ENCODE measurements around the gene RGL2.

DNA sequence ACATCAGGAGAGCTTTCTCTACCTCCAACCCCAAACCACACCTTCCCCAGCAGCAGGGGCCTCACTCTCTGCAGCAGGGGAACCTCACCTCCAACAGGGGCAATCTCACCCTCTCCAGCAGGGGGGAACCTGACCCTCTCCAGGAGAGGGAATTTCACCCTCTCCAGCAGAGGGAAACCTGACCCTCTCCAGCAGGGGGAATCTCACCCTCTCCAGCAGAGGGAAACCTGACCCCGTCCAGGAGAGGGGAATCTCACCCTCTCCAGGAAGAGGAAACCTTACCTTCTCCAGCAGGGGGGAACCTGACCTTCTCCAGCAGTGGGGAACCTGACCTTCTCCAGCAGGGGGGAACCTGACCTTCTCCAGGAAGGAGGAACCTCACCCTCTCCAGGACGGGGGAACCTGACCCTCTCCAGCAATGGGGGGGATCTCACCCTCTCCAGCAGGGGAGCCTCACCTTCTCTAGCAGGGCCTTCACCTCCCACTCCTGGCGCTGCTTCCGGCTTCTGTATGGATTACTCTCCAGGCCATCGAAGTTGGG lies 18.7 kb downstream of the RGL2 start:
- TF ChIP-seq, protein P1, sequence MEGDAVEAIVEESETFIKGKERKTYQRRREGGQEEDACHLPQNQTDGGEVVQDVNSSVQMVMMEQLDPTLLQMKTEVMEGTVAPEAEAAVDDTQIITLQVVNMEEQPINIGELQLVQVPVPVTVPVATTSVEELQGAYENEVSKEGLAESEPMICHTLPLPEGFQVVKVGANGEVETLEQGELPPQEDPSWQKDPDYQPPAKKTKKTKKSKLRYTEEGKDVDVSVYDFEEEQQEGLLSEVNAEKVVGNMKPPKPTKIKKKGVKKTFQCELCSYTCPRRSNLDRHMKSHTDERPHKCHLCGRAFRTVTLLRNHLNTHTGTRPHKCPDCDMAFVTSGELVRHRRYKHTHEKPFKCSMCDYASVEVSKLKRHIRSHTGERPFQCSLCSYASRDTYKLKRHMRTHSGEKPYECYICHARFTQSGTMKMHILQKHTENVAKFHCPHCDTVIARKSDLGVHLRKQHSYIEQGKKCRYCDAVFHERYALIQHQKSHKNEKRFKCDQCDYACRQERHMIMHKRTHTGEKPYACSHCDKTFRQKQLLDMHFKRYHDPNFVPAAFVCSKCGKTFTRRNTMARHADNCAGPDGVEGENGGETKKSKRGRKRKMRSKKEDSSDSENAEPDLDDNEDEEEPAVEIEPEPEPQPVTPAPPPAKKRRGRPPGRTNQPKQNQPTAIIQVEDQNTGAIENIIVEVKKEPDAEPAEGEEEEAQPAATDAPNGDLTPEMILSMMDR (IDR thresholded peaks at IDR 0.05): no peak
- TF ChIP-seq POLR2A (IDR thresholded peaks at IDR 0.05): no peak
- no peak for TF ChIP-seq EP300 (IDR thresholded peaks at IDR 0.05)
